SH-SY5Y (cell line): ENCODE data around the gene PSEN1.

Experiments used
- GATA2 ChIP-seq: IDR thresholded peaks from 2 replicates; pipeline ENCODE4 v1.6.1; 2011; ENCODE audit warnings: mild to moderate bottlenecking, low read depth, low read length
- GATA3 ChIP-seq: IDR thresholded peaks from 2 replicates; pipeline ENCODE4 v1.6.1; 2011; ENCODE audit warnings: low read depth, mild to moderate bottlenecking, low read length, moderate library complexity

DNA sequence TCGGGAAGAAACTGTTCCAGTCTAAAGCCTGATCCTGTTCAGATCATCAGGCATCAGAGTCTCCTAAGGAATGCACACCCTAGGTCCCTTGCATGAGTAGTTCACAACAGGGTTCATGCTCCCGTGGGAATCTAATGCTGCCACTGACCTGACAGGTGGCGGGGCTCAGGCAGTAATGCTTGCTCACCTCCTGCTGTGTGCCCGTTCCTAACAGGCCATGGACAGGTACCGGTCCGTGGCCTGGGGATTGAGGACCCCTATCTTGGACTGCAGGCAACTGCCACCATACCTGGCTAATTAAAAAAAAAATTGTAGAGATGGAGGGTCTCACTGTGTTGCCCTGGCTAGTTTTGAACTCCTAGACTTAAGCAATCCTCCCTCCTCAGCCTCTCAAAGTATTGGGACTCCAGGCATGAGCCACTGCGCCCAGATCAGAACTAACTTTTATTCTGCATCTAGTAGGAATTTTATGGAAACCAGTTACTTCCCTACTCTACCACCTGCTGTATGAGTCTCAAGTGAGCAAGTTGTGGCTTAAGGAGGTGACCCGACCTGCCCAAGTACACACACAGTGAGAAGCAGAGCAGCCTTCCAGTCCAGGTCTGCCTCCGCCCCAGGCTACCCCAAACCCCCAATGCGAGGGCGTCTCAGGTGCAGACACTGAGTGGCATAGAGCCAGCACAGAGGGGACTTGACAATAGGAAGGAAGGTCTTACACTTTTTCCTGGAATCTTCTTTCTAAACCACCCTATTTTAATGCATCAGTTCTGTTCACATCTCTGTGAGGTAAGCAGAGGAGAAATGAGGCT lies 98.5 kb downstream of the PSEN1 start:
- TF ChIP-seq GATA3 (no peak), GATA2 (no peak)
